ENCODE data around the gene TEX48. TPM values are rescaled to one million over a fixed set of nuclear protein-coding genes. Genes with fewer than 3 reads are reported as not detected.
A peak's percentile ranks its signal among the peaks of the same experiment; 100 is the strongest.

Gene TEX48
- total and polyA plus RNA-seq, 10 of the 15 experiments (the other 5 are each of a cell fraction or from before 2014, with no cell fraction given): not detected

GRCh38 chr9:114718801-114719221 lies 36.8 kb upstream of the TEX48 start (continued):
- TF ChIP-seq CUX1 (IDR thresholded peaks at IDR 0.05; ENCODE audit: insufficient replicate concordance, low read depth, low read length) (no peak), BCL11A (IDR thresholded peaks at IDR 0.05; ENCODE audit: low read depth, low read length) (peak; percentile 53; the same call in 1 of the 2 replicates), ZZZ3 (IDR thresholded peaks at IDR 0.05; ENCODE audit: control insufficient read depth, insufficient read length, low read depth) (no peak), ATF2 (IDR thresholded peaks at IDR 0.05; ENCODE audit: low read length) (0 out of 2 replicates have a peak, but pooled peaks have one; percentile 33), ZBTB33 (IDR thresholded peaks at IDR 0.05) (no peak), POLR2A (IDR thresholded peaks at IDR 0.05; ENCODE audit: low read depth, low read length) (no peak), PBX3 (IDR thresholded peaks at IDR 0.05; ENCODE audit: insufficient replicate concordance, low read depth, low read length) (no peak), ZNF217 (IDR thresholded peaks at IDR 0.05) (no peak), HDAC2 (IDR thresholded peaks at IDR 0.05) (no peak), USF1 (IDR thresholded peaks at IDR 0.05; ENCODE audit: borderline replicate concordance, extremely low read length, insufficient read depth, low read depth, low read length) (no peak), FOXM1 (IDR thresholded peaks at IDR 0.05; ENCODE audit: low read depth, low read length) (peak; percentile 75; the same call in 1 of the 2 replicates), LARP7 (IDR thresholded peaks at IDR 0.05) (no peak), POLR2AphosphoS2 (IDR thresholded peaks at IDR 0.05; ENCODE audit: low read depth, low read length) (no peak), IRF4 (IDR thresholded peaks at IDR 0.05; ENCODE audit: low read depth, low read length) (0 out of 2 replicates have a peak, but pooled peaks have one; percentile 62), ESRRA (IDR thresholded peaks at IDR 0.05; ENCODE audit: low read length) (no peak), CTCF (IDR thresholded peaks at IDR 0.05 in 2 of 3, conservative IDR thresholded peaks at IDR 0.05 in 1 of 3; ENCODE audit: control insufficient read depth in 2 of 3, extremely low read depth in 1 of 3, insufficient read depth in 1 of 3, low read depth in 3 of 3, low read length in 3 of 3) (no peak), TCF12 (IDR thresholded peaks at IDR 0.05; ENCODE audit: low read depth, low read length) (peak; percentile 56; the same call in 1 of the 2 replicates), RELA (IDR thresholded peaks at IDR 0.05; ENCODE audit: borderline replicate concordance, partially characterized antibody) (no peak)
